HCT116 (cell line): ENCODE data around the gene UNC45A. TPM values are rescaled to one million over a fixed set of nuclear protein-coding genes. Genes with fewer than 3 reads are reported as not detected.

Experiments used
- ATAC-seq: fragments of 200-7000 bp; cut with Tn5 transposase; 2 replicates; pipeline ENCODE4 v1.9.1; 2020; ENCODE audit warnings: mild to moderate bottlenecking, moderate library complexity
- BruUV-seq: library from RNA; stranded (reverse); fragments of 400-500 nt; replicated peaks from 2 replicates; lab custom pipeline; 2021; lab: Mats Ljungman, UMichigan
- CTCF ChIA-PET: fragments of 300-600 bp; sonication (Branson Sonifier 250); formaldehyde crosslinking; loops from one replicate; lab custom pipeline; 2021; ENCODE audit warnings: antibody characterized with exemption; lab: Charles Lee
- POLR2A ChIA-PET: fragments of 300-600, 350-600 bp; sonication (Branson Sonifier 250); formaldehyde crosslinking; loops from one replicate; lab custom pipeline; 2021; ENCODE audit warnings: antibody characterized with exemption; lab: Charles Lee
- RAD21 ChIA-PET, 2 experiments: fragments of 300-600 bp; sonication (Branson Sonifier 250); formaldehyde crosslinking; loops; one replicate each; lab custom pipeline; 2023; ENCODE audit warnings: low total read pairs in 2 of 2; ENCODE audit not compliant: uncharacterized antibody in 2 of 2, unreplicated experiment in 2 of 2, low non-redundant PET in 1 of 2; lab: Charles Lee
- DNase-seq: peaks from one replicate; pipeline ENCODE4 v3.0.0-alpha.2; 2010; ENCODE audit warnings: low read depth, low spot score
- H2AFZ ChIP-seq: fragments of 200-600 bp; shearing (Covaris generic), sonication (generic); 2 replicates; pipeline ENCODE4 v1.6.1; 2017; ENCODE audit warnings: low read depth, mixed run types, mixed read lengths, antibody characterized with exemption, low read length; ENCODE audit not compliant: poor library complexity, severe bottlenecking
- H3K27ac ChIP-seq: 2 replicates; pipeline ENCODE4 v1.5.1; 2012; ENCODE audit warnings: low read depth, low read length
- H3K27me3 ChIP-seq: fragments of 200-600 bp; sonication (generic); 2 replicates; pipeline ENCODE4 v1.6.1; 2016; ENCODE audit warnings: mixed run types, low read length, mixed read lengths; ENCODE audit not compliant: insufficient read depth
- H3K36me3 ChIP-seq, 2 experiments: fragments of 200-500 bp in 1 of 2; fragments of 200-600 bp in 1 of 2; sonication (Bioruptor generic) in 1 of 2; sonication (generic) in 1 of 2; 2 replicates each; pipeline versions ENCODE4 v1.5.1 to v1.6.1; 2014 to 2016; ENCODE audit warnings: low read length in 2 of 2, inconsistent platforms in 1 of 2, mixed read lengths in 1 of 2, mixed run types in 1 of 2; ENCODE audit not compliant: insufficient read depth in 2 of 2, control insufficient read depth in 1 of 2
- H3K4me1 ChIP-seq, 2 experiments: fragments of 200-600 bp in 1 of 2; sonication (generic) in 1 of 2; 2 replicates each; pipeline versions ENCODE4 v1.5.1 to v1.6.1; 2012 to 2017; ENCODE audit warnings: low read length in 2 of 2, inconsistent platforms in 1 of 2, mild to moderate bottlenecking in 1 of 2, mixed read lengths in 1 of 2, mixed run types in 1 of 2, moderate library complexity in 1 of 2; ENCODE audit not compliant: insufficient read depth in 2 of 2, control insufficient read depth in 1 of 2
- H3K4me2 ChIP-seq: fragments of 200-600 bp; sonication (generic); 2 replicates; pipeline ENCODE4 v1.6.1; 2017; ENCODE audit warnings: mixed run types, low read length, mixed read lengths
- H3K4me3 ChIP-seq, 2 experiments: fragments of 200-600 bp in 1 of 2; sonication (generic) in 1 of 2; replicated peaks in 1 of 2; 2 replicates each; pipeline ENCODE4 v1.5.1; 2011 to 2016; ENCODE audit warnings: low read length in 2 of 2, control low read depth in 1 of 2, low read depth in 1 of 2, mild to moderate bottlenecking in 1 of 2, mixed read lengths in 1 of 2, mixed run types in 1 of 2
- H3K79me2 ChIP-seq: fragments of 200-600 bp; sonication (generic); 2 replicates; pipeline ENCODE4 v1.6.1; 2017; ENCODE audit warnings: mild to moderate bottlenecking, mixed run types, low read length, moderate library complexity, mixed read lengths; ENCODE audit not compliant: insufficient read depth
- H3K9ac ChIP-seq: fragments of 200-600 bp; sonication (generic); 2 replicates; pipeline ENCODE4 v1.6.1; 2016; ENCODE audit warnings: low read length, mixed read lengths
- H3K9me2 ChIP-seq: fragments of 200-600 bp; sonication (generic), shearing (Covaris generic); 2 replicates; pipeline ENCODE4 v1.6.1; 2017; ENCODE audit warnings: mixed run types, mild to moderate bottlenecking, moderate library complexity; ENCODE audit not compliant: insufficient read depth
- H3K9me3 ChIP-seq, 2 experiments: fragments of 200-500 bp in 1 of 2; fragments of 200-600 bp in 1 of 2; sonication (Bioruptor generic) in 1 of 2; sonication (generic) in 1 of 2; 2 replicates each; pipeline ENCODE4 v1.6.1; 2014 to 2017; ENCODE audit warnings: low read length in 2 of 2, mixed read lengths in 2 of 2, inconsistent platforms in 1 of 2, low read depth in 1 of 2, mild to moderate bottlenecking in 1 of 2, mixed run types in 1 of 2, moderate library complexity in 1 of 2; ENCODE audit not compliant: control insufficient read depth in 1 of 2, insufficient read depth in 1 of 2
- H4K20me1 ChIP-seq: fragments of 200-600 bp; sonication (generic), shearing (Covaris generic); 2 replicates; pipeline ENCODE4 v1.6.1; 2017; ENCODE audit warnings: mixed run types, mild to moderate bottlenecking, moderate library complexity; ENCODE audit not compliant: insufficient read depth
- ATF3 ChIP-seq: IDR thresholded peaks from 2 replicates; pipeline ENCODE4 v1.6.1; 2012
- CTCF ChIP-seq, 3 experiments: fragments of 200-600 bp in 1 of 3; sonication (generic) in 1 of 3; IDR thresholded peaks in 2 of 3; conservative IDR thresholded peaks in 1 of 3; 2 replicates each; pipeline ENCODE4 v1.5.1; 2012 to 2017; ENCODE audit warnings: low read depth in 2 of 3, low read length in 2 of 3, antibody characterized with exemption in 1 of 3, borderline replicate concordance in 1 of 3, control low read depth in 1 of 3, mild to moderate bottlenecking in 1 of 3, mixed read lengths in 1 of 3, mixed run types in 1 of 3, moderate library complexity in 1 of 3; ENCODE audit not compliant: insufficient read depth in 1 of 3
- POLR2A ChIP-seq: IDR thresholded peaks from 2 replicates; pipeline ENCODE4 v1.7.0; 2011; ENCODE audit warnings: borderline replicate concordance; ENCODE audit not compliant: insufficient read depth, insufficient read length; ENCODE audit errors: extremely low read depth
- POLR2AphosphoS5 ChIP-seq: IDR thresholded peaks from 2 replicates; pipeline ENCODE4 v1.6.1; 2011; ENCODE audit warnings: mild to moderate bottlenecking, low read depth, low read length, moderate library complexity
- RAD21 ChIP-seq: IDR thresholded peaks from 2 replicates; pipeline ENCODE4 v1.6.1; 2012; ENCODE audit warnings: low read depth, mild to moderate bottlenecking
- TCF7L2 ChIP-seq: IDR thresholded peaks from 2 replicates; pipeline ENCODE4 v1.7.0; 2011; ENCODE audit warnings: borderline replicate concordance, inconsistent platforms; ENCODE audit not compliant: insufficient read depth, insufficient read length; ENCODE audit errors: extremely low read depth
- ZFX ChIP-seq: fragments of 450-650 bp; IDR thresholded peaks from 2 replicates; pipeline ENCODE4 v1.6.1; 2017
- intact Hi-C: fragments of 100-400 bp; cut with micrococcal nuclease; formaldehyde crosslinking; loops from 2 replicates; pipeline ENCODE4 v1.10.0; 2022
- total RNA-seq: library from RNA; stranded (reverse); gene quantifications from one replicate; pipeline ENCODE4 v1.2.1, GENCODE V29; 2021; ENCODE audit not compliant: unreplicated experiment

Gene UNC45A
- total RNA-seq, 1 experiment from 2014 or later: 95.4 TPM

GRCh38 chr15:90902040-90902839 lies 32.8 kb upstream of the UNC45A start:
- ATAC-seq: peak; percentile 88
- intact Hi-C loops: loop anchor here (2.0 to 5.0 kb wide), 2 partner anchors 147 to 370 kb away; no protein-coding TSS in a partner anchor
- CTCF ChIA-PET: interaction anchor here (0.8 to 6.4 kb wide), 6 partner anchors 9 to 609 kb away, joined by 3 to 70 read pairs (median 6); partner anchors contain the start of genes HDDC3 and UNC45A

More at GRCh38 chr15:90902040-90902839, 32.8 kb upstream of the UNC45A start:
- Histone ChIP-seq H3K4me1 (peaks cover 10 to 20% of the 10 kb centered on the region in 2 experiments; a peak in 3 of 4 replicates), H3K4me3 (peak overlapping the region; percentile 70 to 84), H4K20me1 (no peaks in the 10 kb centered on the region), H3K9me2 (no peaks in the 10 kb centered on the region), H3K4me2 (peak overlapping the region; percentile 96), H3K27ac (peak overlapping the region; percentile 87), H2AFZ (peak overlapping the region; percentile 98), H3K9ac (peak overlapping the region; percentile 71), H3K79me2 (no peaks in the 10 kb centered on the region), H3K36me3 (peaks cover 6 to 10% of the 10 kb centered on the region in 2 experiments; a peak in 3 of 4 replicates), H3K9me3 (no peaks in the 10 kb centered on the region), H3K27me3 (no peaks in the 10 kb centered on the region)
- BruUV-seq: TSS peak; percentile 69
- peak; percentile 49 for DNase-seq
- TF ChIP-seq CTCF (IDR thresholded peaks at IDR 0.05 in 2 of 3, conservative IDR thresholded peaks at IDR 0.05 in 1 of 3; ENCODE audit: borderline replicate concordance in 1 of 3, insufficient read depth in 1 of 3, low read depth in 2 of 3, low read length in 2 of 3) (peak; percentile 64 to 90 (median 74)), RAD21 (peak; percentile 54), TCF7L2 (no peak), ATF3 (no peak), ZFX (peak; percentile 94), POLR2A (peak; percentile 86), POLR2AphosphoS5 (peak; percentile 66)
- ChIA-PET RAD21 (interaction anchor here (0.6 to 0.9 kb wide), 3 partner anchors 13 to 130 kb away, joined by 3 read pairs; no protein-coding TSS in a partner anchor), POLR2A (interaction anchor here (0.5 to 2.4 kb wide), 6 partner anchors 9 to 609 kb away, joined by 3 to 8 read pairs (median 3); partner anchors contain the start of genes HDDC3 and UNC45A)
